ENCODE results near the gene TSPAN15.
"Not testable (repeated sequence)": the region's sequence is repeated elsewhere in the genome, so short reads cannot be mapped to it uniquely, and the experiment has no call there.

Gene TSPAN15

GRCh38 chr10:69488149-69488844 is 37.0 kb downstream of the TSPAN15 start:
- not testable (repeated sequence) for DNase-seq (ENCODE audit: low read depth)

GRCh38 chr10:69488856-69489255 is 37.6 kb downstream of the TSPAN15 start:
- not testable (repeated sequence) for DNase-seq (ENCODE audit: low read depth)

GRCh38 chr10:69489506-69490090 is 38.3 kb downstream of the TSPAN15 start:
- no peak for DNase-seq (ENCODE audit: low read depth)

GRCh38 chr10:69490876-69491275 is 39.6 kb downstream of the TSPAN15 start:
- DNase-seq (ENCODE audit: low read depth) = no peak

GRCh38 chr10:69491611-69492010 is 40.3 kb downstream of the TSPAN15 start:
- DNase-seq (ENCODE audit: low read depth) = no peak

- no peak for DNase-seq (ENCODE audit: low read depth)
Measured at GRCh38 chr10:69492091-69492745, 41.0 kb downstream of the TSPAN15 start.

GRCh38 chr10:69492746-69493462 is 41.6 kb downstream of the TSPAN15 start:
- DNase-seq (ENCODE audit: low read depth) = no peak

GRCh38 chr10:69494626-69495558 is 43.6 kb downstream of the TSPAN15 start:
- no peak for DNase-seq (ENCODE audit: low read depth)

- no peak for DNase-seq (ENCODE audit: low read depth)
Measured at GRCh38 chr10:69495666-69496065, 44.4 kb downstream of the TSPAN15 start.

- no peak for DNase-seq (ENCODE audit: low read depth)
Measured at GRCh38 chr10:69496352-69497230, 45.3 kb downstream of the TSPAN15 start.

- no peak for DNase-seq (ENCODE audit: low read depth)
Measured at GRCh38 chr10:69497231-69497561, 45.9 kb downstream of the TSPAN15 start.

GRCh38 chr10:69497611-69498390 is 46.5 kb downstream of the TSPAN15 start:
- no peak for DNase-seq (ENCODE audit: low read depth)

- DNase-seq (ENCODE audit: low read depth) = no peak
Measured at GRCh38 chr10:69498711-69499471, 47.6 kb downstream of the TSPAN15 start.

- DNase-seq (ENCODE audit: low read depth) = no peak
Measured at GRCh38 chr10:69499726-69500689, 48.7 kb downstream of the TSPAN15 start.

- DNase-seq (ENCODE audit: low read depth) = no peak
Measured at GRCh38 chr10:69500864-69501468, 49.7 kb downstream of the TSPAN15 start.

- no peak for DNase-seq (ENCODE audit: low read depth)
Measured at GRCh38 chr10:69501657-69502056, 50.4 kb downstream of the TSPAN15 start.

- DNase-seq (ENCODE audit: low read depth) = no peak
Measured at GRCh38 chr10:69502589-69502988, 51.3 kb downstream of the TSPAN15 start.

Data from stimulated activated CD4-positive, alpha-beta T cell treated with anti-CD3 and anti-CD28 coated beads, Interleukin-2, amount 100 ng/mL, for 4 hours (primary cell).